ENCODE measurements around the gene CANT1. TPM values are rescaled to one million over a fixed set of nuclear protein-coding genes. Genes with fewer than 3 reads are reported as not detected.
A peak's percentile ranks its signal among the peaks of the same experiment; 100 is the strongest.
"Not testable (repeated sequence)": the region's sequence is repeated elsewhere in the genome, so short reads cannot be mapped to it uniquely, and the experiment has no call there.

The CANT1 gene
- total RNA-seq, 3 donors from 2014 or later (not counting 1 experiment from before 2014, with no cell fraction given): 40.0 to 58.8 (median 53.4) TPM

- Histone ChIP-seq H3K27me3 (ENCODE audit: control insufficient read depth, insufficient read depth, low read length) (peaks cover 22% of the 10 kb centered on the region), H3K27ac (ENCODE audit: low read length) (no peak within 1 kb of the TSS), H3K4me1 (ENCODE audit: control insufficient read depth, insufficient read depth, low read length) (peaks cover 17% of the 10 kb centered on the region), H3K36me3 (ENCODE audit: control insufficient read depth, insufficient read depth, low read length) (no peaks in the 10 kb centered on the region), H3K9me3 (ENCODE audit: control insufficient read depth, insufficient read depth, low read length) (no peaks in the 10 kb centered on the region), H3K4me3 (ENCODE audit: low read length) (peak within 1 kb of the TSS; percentile 38)
- intact Hi-C loops (cut with micrococcal nuclease): no loop called here
- peak within 1 kb of the TSS; percentile 87 for H3K4me3 Mint-ChIP-seq
- peaks cover 27 to 35% of the 10 kb centered on the region in 2 donors for H3K27me3 Mint-ChIP-seq (ENCODE audit: low read depth in 2 of 2)
- H3K9me3 Mint-ChIP-seq: no peaks in the 10 kb centered on the region
- peaks cover 9 to 10% of the 10 kb centered on the region in 2 donors for H3K4me1 Mint-ChIP-seq
- no peak for TF ChIP-seq CTCF (IDR thresholded peaks at IDR 0.05)
- H3K27ac Mint-ChIP-seq: peak within 1 kb of the TSS; percentile 27 to 41
- WGBS (ENCODE audit: insufficient coverage): 2% methylated on average over 76 of the region's 77 CpGs
- no peaks in the 10 kb centered on the region for H3K36me3 Mint-ChIP-seq
- ATAC-seq: peak; percentile 54 to 81 (median 80)
- peak in 1 of 2 donors; percentile 58 for DNase-seq
Observed at GRCh38 chr17:79023886-79024771, 14.6 kb upstream of the CANT1 start, which contains the start of gene C1QTNF1. TSS of gene C1QTNF1 (plus strand) at chr17:79024169. CDS start at chr17:79043969, 19,800 bp downstream.

GRCh38 chr17:79023180-79023705 lies 13.7 kb upstream of the CANT1 start:
- WGBS (ENCODE audit: insufficient coverage): 84% methylated on average over 11 of the region's 12 CpGs
- ATAC-seq (no peak), DNase-seq (no peak)
- Mint-ChIP-seq H3K27me3 (ENCODE audit: low read depth in 2 of 2) (peaks cover 27 to 37% of the 10 kb centered on the region in 2 donors), H3K36me3 (no peaks in the 10 kb centered on the region), H3K27ac (peak overlapping the region in 1 of 2 donors; percentile 41), H3K4me3 (peak overlapping the region; percentile 87), H3K4me1 (peaks cover 9 to 10% of the 10 kb centered on the region in 2 donors), H3K9me3 (no peaks in the 10 kb centered on the region)
- Histone ChIP-seq H3K27ac (ENCODE audit: low read length) (no peak overlapping the region), H3K27me3 (ENCODE audit: control insufficient read depth, insufficient read depth, low read length) (peaks cover 22% of the 10 kb centered on the region), H3K4me3 (ENCODE audit: low read length) (no peak overlapping the region), H3K4me1 (ENCODE audit: control insufficient read depth, insufficient read depth, low read length) (peaks cover 17% of the 10 kb centered on the region), H3K36me3 (ENCODE audit: control insufficient read depth, insufficient read depth, low read length) (no peaks in the 10 kb centered on the region), H3K9me3 (ENCODE audit: control insufficient read depth, insufficient read depth, low read length) (no peaks in the 10 kb centered on the region)
- no peak for TF ChIP-seq CTCF (IDR thresholded peaks at IDR 0.05)
- intact Hi-C loops (cut with micrococcal nuclease): no loop called here

- DNase-seq: no peak
- Mint-ChIP-seq H3K27me3 (ENCODE audit: low read depth in 2 of 2) (peaks cover 20 to 34% of the 10 kb centered on the region in 2 donors), H3K27ac (no peak overlapping the region), H3K36me3 (no peaks in the 10 kb centered on the region), H3K4me3 (peak overlapping the region; percentile 87), H3K9me3 (no peaks in the 10 kb centered on the region), H3K4me1 (peaks cover 9 to 10% of the 10 kb centered on the region in 2 donors)
- Histone ChIP-seq H3K9me3 (ENCODE audit: control insufficient read depth, insufficient read depth, low read length) (no peaks in the 10 kb centered on the region), H3K4me3 (ENCODE audit: low read length) (no peak overlapping the region), H3K27ac (ENCODE audit: low read length) (no peak overlapping the region), H3K4me1 (ENCODE audit: control insufficient read depth, insufficient read depth, low read length) (peaks cover 17% of the 10 kb centered on the region), H3K27me3 (ENCODE audit: control insufficient read depth, insufficient read depth, low read length) (peaks cover 20% of the 10 kb centered on the region), H3K36me3 (ENCODE audit: control insufficient read depth, insufficient read depth, low read length) (no peaks in the 10 kb centered on the region)
- intact Hi-C loops (cut with micrococcal nuclease): no loop called here
- no peak for TF ChIP-seq CTCF (IDR thresholded peaks at IDR 0.05)
- 92% methylated on average over 9 of the region's 9 CpGs for WGBS (ENCODE audit: insufficient coverage)
- no peak for ATAC-seq
Observed at GRCh38 chr17:79022507-79022991, 13.0 kb upstream of the CANT1 start.

GRCh38 chr17:79021929-79022328 lies 12.4 kb upstream of the CANT1 start:
- H3K36me3 Mint-ChIP-seq; H3K4me3 ChIP-seq (ENCODE audit: low read length); H3K4me3 Mint-ChIP-seq; H3K4me1 Mint-ChIP-seq; H3K9me3 Mint-ChIP-seq; ATAC-seq; H3K9me3 ChIP-seq (ENCODE audit: control insufficient read depth, insufficient read depth, low read length); intact Hi-C loops (cut with micrococcal nuclease); DNase-seq; H3K36me3 ChIP-seq (ENCODE audit: control insufficient read depth, insufficient read depth, low read length); H3K27ac ChIP-seq (ENCODE audit: low read length); H3K27ac Mint-ChIP-seq: not testable (repeated sequence)
- WGBS (ENCODE audit: insufficient coverage): 91% methylated on average over 2 of the region's 2 CpGs
- Histone ChIP-seq H3K4me1 (ENCODE audit: control insufficient read depth, insufficient read depth, low read length) (peaks cover 17% of the 10 kb centered on the region), H3K27me3 (ENCODE audit: control insufficient read depth, insufficient read depth, low read length) (peaks cover 20% of the 10 kb centered on the region)
- H3K27me3 Mint-ChIP-seq (ENCODE audit: low read depth in 2 of 2): peaks cover 18 to 34% of the 10 kb centered on the region in 2 donors
